ENCODE data around the gene ERGIC1. TPM values are rescaled to one million over a fixed set of nuclear protein-coding genes. Genes with fewer than 3 reads are reported as not detected.

Gene ERGIC1
- polyA plus RNA-seq, 3 donors, result 106 to 124 (median 112) TPM

DNA sequence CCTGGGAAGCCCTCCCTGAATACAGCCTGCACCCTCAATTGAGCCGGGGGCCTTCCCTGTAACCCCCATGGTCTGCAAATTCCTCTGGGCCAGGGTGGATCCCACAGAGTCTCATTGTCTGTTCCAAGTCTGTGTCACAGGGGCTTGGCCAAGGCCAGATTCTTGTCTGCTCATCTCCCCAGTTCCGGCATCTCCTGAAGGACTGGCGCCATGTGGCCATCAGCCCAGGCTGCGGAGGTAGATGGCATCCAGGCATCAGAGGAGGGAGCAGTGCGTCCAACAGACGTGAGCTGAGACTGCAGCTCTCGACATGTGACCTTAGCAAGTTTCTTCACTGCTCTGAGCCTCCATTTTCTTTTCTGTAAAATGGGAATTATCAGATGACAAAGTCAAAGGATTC is 87.9 kb downstream of the ERGIC1 start:
- no peak for DNase-seq (ENCODE audit: extremely low read depth in 1 of 11, low read depth in 9 of 11, low spot score in 4 of 11)

DNA sequence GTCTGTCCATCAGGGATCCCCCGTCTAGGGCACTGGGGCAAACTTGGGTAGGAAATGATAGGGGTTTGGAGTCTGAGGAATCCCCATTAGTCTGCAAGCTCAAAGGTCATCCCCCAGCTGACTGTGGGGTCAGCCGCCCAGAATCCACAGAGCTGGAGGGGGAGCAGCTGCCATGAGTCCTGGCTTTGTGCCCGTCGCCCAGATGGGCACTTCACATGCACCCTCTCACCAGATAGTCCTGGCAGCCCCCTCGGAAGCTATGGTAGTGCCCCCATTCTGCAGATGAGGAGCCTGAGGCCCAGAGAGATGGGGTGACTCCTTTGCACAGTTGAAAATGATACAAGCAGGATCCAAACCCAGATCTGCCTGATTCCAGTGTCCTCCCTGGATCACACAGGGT is 89.5 kb downstream of the ERGIC1 start:
- no peak for DNase-seq (ENCODE audit: extremely low read depth in 1 of 11, low read depth in 9 of 11, low spot score in 4 of 11)

DNA sequence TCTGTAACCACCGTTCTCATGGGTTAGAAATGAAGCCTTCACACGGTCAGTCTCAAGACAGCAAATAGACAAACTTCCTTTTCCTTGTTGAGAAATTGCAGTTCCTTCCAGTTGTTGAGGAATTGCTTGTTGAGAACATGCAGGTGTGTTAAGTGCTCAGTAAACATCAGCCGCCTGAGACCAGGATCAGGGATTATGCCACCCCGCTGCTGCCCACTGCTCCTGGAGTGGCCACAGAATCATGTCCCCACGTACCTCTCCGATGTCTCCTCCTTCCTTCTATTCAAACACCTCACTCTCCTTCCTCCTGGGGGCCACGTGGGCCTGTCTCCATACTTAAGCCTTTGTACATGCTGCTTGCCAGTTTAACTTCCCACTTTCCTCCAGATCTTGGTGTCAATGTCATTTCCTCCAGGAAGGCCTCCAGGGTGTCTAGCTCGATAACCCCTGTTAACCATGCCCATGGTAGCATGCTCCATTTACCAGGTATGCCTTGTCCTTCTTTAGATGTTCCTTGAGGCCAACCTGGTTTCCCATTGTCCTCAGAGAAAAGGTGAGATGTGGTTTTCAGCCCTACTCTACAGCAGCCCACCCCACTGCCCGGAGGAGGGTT is 91.4 kb downstream of the ERGIC1 start:
- DNase-seq (ENCODE audit: extremely low read depth in 1 of 11, low read depth in 9 of 11, low spot score in 4 of 11), result no peak

DNA sequence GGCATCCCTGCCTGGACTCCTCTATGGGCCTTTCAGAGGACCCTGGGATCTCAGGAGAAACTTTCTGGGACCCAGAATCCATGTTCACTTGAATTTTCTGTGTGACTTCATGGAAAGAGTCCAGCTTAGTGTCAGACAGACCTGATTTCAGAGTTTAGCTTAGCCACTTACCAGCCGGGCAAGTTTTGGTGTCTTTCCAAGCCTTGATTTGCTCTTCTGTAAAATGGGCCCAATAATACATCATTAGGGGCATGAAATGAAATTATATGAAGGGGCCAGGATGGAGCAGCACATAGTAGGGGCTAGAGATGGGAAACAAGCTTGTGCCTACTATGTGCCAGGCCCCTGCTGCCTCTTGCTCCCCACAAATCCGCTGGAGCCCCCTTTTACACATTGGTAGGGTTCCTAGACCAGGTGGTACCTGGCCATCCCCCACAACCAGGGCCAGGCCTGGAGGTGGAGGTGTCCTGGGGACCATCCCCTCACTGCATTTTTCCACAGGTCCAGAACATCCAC is 92.0 kb downstream of the ERGIC1 start:
- no peak for DNase-seq (ENCODE audit: extremely low read depth in 1 of 11, low read depth in 9 of 11, low spot score in 4 of 11)

DNA sequence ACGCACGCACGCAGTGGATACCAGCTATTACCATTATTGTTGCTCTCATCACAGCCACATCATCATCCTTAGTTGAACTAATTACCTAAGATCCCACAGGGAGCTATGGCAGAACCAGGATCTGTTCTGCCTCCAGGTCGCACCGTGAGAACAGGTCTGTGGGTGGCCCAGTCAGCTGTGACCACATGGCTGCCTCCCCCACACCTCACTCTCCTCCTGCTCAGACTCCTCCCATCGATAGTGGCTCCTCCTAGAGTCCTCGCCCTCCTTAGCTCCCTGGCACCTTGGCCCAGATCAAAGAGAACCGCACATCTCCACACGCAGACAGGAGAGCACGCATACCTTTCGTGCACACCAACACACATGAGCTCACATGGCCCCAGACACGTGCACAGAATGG is 92.7 kb downstream of the ERGIC1 start:
- peak in 3 of 11 donors; percentile 43 to 74 (median 61) for DNase-seq (ENCODE audit: extremely low read depth in 1 of 11, low read depth in 9 of 11, low spot score in 4 of 11)

DNA sequence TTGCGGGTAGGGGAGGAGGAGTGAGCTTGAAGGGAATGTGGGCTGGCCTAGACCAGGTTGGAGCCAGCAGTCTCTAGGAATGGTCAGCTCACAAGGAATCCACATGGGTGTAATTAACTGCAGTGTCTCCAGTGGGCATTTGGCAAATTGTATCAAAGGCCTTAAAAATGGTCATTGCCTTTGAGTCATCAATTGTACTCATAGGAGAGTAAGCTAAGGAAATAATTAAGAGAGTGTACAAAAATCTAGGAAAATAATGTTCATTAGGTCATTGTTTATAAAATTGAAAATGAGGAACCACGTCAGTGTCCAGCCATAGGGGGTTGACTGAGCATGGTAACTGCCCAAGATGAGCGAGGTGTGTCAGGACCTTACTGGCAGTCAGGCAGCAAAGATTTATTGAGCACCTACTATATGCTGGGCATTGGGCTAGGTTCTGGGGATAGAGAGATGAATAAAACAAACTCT is 95.4 kb downstream of the ERGIC1 start:
- no peak for DNase-seq (ENCODE audit: extremely low read depth in 1 of 11, low read depth in 9 of 11, low spot score in 4 of 11)

DNA sequence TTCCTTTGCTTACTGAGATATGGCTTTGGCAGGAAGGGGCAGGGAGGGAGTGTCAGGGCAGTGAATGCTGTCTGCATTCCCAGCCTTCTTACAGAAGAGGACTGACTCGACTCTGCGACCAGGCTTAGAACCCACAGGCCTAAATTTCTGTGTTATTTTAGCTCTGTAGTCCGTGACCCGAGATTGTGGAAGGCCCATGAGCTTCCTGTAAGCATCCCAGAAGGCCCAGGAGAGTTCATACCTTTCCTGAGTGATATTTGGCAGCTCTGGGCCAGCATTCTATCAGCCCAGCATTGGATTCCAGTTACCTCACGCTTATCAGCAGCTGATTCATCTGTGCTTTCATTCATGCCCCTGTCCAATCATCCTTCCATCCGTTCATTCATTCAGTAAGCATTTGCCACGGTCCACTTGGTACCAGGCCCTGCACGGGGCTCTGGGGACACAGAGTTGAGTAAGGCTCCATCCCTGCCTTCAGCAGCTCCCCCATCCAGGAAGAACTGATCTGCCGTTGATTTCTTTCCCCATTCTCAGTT is 97.0 kb downstream of the ERGIC1 start:
- DNase-seq (ENCODE audit: extremely low read depth in 1 of 11, low read depth in 9 of 11, low spot score in 4 of 11), result no peak

DNA sequence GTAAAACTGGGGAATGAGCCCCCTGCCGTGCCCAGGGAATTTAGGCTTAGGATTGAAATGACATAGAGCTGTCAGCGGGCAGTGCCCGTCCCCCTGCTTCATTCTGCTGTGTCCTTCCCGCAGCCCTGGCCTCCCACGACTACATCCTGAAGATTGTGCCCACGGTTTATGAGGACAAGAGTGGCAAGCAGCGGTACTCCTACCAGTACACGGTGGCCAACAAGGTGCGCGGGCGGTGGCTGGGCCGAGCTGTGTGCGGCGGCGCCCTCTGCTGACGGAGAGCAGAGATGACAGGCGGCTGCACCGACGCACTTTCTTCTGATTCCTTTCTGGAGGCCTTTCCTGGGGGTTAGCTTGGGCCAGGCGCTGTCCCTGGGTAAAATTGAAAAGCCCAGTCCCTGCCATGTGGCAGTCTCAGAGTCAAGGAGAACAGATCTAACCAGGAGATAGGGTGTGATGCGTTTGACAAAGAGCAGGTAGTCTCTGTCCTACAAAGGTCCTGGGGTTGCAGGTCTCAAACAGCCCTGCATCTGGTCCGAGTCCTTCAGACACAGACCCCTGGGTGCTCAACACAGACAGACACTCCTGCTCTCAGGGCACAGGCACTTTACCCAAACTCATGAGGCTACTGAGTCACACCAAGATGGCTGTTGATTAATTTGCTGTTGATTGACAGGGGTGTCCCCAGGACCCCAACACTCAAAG is 98.4 kb downstream of the ERGIC1 start:
- peak in 1 of 11 donors; percentile 56 for DNase-seq (ENCODE audit: extremely low read depth in 1 of 11, low read depth in 9 of 11, low spot score in 4 of 11)

DNA sequence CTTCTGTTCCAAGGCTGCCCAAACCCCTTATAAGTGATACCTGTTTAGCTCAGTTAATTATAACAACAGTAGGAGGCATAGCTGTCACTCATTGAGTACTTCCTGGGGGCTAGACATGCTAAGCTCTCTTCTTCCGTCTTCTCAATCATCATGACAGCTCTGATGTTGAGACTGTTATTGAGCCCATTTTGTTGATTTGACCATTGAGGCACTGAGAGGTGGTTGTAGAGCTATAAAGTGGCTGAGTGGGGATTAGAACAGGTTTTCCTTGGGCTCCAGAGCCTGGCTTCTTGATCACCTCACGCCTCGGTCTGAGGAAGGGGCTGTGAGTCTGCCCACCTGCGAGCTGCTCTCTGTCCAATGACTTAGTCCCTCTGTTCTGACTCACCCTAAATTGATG is 99.2 kb downstream of the ERGIC1 start:
- no peak for DNase-seq (ENCODE audit: extremely low read depth in 1 of 11, low read depth in 9 of 11, low spot score in 4 of 11)

DNA sequence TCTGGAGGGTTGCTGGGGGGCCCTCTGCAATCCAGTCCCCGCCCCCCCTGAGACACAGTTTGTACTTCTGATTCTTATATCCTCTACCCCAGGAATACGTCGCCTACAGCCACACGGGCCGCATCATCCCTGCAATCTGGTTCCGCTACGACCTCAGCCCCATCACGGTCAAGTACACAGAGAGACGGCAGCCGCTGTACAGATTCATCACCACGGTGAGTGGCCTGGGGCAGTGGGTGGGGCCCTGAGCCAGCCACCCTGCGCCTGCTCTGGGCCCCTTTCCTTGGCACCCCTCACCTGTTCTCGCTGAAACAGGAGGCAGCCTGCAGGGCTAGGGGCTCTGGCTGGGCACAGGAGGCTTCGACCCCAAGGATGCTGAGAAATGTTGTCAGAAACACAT is 101.0 kb downstream of the ERGIC1 start:
- no peak for DNase-seq (ENCODE audit: extremely low read depth in 1 of 11, low read depth in 9 of 11, low spot score in 4 of 11)

DNA sequence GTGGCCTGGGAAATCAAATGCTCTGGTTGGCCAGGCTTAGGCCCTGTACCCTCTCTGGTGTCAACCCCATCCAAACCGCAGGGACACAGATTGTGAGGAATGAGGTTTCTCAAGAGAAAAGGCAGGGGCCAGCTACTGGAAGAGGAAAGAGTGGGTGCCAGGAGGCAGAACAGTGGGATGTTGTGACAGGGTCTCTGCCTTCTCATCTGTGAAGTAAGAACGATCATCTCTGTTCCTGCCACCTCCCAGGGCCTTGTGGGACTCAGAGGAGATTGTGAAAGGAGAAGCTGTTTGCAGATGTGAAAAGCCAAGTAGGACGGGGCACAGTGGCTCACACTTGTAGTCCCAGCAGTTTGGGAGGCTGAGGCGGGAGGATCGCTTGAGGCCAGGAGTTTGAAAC is 102.3 kb downstream of the ERGIC1 start:
- DNase-seq (ENCODE audit: extremely low read depth in 1 of 11, low read depth in 9 of 11, low spot score in 4 of 11), result no peak

DNA sequence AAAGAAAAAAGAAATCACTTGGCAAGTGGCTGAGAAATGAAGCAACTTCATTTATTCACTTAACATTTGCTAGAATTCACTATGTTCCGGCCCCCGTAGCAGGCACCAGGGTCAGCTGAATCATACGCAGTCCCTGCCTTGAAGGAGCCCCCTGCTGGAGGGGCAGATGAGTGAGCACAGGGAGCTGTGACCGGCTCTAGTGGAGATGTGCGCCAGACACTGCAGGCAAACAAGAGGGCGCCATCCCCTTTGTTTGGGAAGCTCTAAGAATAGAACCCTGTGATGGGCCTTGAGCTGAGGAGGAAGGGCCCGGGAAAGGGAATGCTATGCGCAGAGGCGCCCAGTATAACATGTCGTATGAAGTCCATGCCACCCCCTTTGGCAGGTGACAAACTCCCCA is 105.0 kb downstream of the ERGIC1 start:
- no peak for DNase-seq (ENCODE audit: extremely low read depth in 1 of 11, low read depth in 9 of 11, low spot score in 4 of 11)

DNA sequence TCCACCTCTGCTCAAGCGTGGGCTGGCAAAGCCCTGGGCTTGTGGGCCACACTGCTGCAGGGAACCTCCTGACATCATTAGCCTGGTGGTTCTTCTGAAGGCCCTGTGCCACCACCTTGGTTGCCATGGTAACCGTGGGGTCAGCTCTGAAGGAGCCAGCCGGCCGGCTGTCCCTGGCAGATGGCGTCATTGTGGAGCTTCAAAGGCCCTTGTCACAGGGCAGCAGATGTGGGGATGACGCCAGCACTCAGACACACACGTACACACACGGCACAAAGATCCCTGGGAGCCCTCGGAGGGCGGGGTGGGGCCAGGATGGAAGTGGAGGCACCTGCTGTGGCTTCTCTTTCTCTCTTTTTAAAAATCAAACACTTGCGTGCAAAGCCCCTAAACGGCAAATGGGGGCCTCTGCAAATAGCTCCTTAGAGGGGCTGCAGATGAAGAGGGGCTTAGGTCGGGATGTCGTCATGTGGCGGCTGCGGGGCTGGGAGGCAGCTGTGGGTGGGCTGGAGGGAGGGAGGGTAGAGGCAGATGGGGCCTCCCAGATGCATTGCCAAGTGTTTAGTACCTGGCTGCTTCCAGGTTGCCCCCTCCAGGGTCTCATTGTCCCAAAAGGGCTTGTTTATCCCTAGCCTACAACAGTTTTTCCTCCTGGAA is 105.7 kb downstream of the ERGIC1 start:
- DNase-seq (ENCODE audit: extremely low read depth in 1 of 11, low read depth in 9 of 11, low spot score in 4 of 11), result peak in 1 of 11 donors; percentile 38

DNA sequence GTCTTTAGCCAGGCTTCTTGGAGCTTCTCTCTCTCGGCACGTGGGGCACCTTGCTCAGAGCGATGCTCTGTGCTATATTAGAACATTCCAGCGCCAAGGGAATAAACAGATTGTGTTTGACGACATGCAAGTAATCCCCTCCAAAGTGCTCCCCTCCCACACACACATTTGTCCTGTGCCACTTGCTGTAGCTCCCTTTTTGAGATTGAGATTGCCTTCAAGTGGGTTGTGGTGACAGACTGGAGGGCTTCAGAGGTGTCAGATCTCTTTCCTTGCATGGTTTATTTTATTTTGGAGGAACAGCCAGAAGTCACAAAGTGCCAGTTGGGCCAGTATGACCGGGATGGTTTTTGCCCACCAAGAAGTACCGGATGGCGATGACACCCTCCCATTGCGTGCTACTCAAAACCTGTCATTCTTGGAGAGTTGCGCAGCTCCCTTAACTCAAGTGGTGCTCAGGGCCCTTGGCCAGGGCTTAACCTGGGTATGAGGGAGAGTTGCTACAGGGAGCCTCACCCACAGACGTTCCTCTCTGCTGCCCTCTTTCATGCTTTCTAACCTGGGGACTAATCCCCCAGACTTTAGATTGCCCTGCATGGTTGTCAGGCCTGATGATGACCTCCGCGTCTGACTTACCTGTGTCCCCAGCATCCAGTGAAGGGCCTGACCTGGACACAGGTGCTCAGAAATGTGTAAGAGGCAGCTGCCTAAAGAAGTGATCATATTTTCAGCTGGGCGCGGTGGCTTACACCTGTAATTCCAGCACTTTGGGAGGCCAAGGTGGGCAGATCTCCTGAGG is 106.4 kb downstream of the ERGIC1 start:
- DNase-seq (ENCODE audit: extremely low read depth in 1 of 11, low read depth in 9 of 11, low spot score in 4 of 11), result no peak

DNA sequence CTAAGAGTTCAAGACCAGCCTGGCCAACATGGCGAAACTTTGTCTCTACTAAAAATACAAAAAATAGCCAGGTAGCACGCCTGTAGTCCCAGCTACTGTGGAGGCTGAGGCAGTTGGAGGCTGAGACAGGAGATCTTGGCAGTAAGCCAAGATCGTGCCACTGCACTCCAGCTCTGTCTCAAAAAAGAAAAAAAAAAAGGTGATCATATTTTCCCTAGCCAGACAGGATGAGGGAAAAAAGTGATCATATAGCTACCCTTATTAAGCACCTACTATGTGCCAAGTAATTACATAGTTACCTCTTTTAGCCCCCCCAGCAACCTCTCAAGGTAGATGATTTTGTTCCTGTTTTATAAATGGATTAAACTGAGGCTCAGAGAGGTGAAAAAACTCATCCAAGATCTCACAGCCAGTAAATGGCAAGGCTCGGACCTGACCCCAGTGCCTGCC is 107.0 kb downstream of the ERGIC1 start:
- DNase-seq (ENCODE audit: extremely low read depth in 1 of 11, low read depth in 9 of 11, low spot score in 4 of 11), result no peak

DNA sequence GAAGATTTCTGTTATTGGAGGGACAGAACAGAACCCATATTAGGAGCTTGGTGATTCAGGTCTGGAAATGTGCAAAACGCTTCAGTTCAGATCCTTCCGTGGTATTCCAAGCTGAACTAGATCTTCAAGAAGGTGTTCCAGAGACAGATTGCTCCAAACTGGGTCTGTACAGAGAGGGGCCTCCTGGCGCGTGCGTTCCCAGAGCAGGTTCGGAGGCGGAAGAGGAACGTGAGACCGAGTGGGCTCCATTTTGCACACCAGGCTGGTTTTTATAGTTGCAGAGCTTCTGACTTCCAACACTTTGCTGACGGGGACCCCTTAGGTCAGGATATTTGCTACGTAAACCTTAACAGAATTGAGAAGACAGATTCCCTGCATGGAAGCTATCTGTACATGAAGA is 108.5 kb downstream of the ERGIC1 start:
- DNase-seq (ENCODE audit: extremely low read depth in 1 of 11, low read depth in 9 of 11, low spot score in 4 of 11), result no peak

DNA sequence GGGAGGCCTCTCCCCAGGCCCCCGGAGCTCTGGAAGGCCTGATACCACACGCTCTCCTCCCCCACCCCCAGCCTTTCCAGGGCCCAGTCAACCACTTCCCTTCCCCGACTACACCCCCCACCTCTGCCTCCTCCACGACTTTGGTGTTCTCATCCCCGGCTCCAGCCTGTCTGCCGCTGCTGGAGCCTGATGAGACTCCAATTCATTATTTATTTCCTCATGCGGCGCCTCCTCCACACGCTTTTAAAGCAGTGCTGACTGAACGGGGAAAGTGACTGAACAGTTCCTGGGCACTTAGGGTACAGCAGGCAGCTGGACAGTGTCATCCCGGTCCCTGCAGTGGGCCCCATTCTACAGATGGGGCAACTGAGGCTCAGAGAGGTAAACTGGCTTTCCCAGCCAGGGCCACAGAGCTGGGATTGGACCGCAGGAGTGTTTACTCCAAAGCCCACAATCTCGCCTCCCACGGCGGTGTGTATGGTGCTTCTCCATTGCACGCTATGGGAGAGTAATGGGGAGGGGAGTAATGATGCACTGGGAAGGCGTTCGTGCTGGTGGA is 109.3 kb downstream of the ERGIC1 start:
- peak in 9 of 11 donors; percentile 44 to 79 (median 67) for DNase-seq (ENCODE audit: extremely low read depth in 1 of 11, low read depth in 9 of 11, low spot score in 4 of 11)

DNA sequence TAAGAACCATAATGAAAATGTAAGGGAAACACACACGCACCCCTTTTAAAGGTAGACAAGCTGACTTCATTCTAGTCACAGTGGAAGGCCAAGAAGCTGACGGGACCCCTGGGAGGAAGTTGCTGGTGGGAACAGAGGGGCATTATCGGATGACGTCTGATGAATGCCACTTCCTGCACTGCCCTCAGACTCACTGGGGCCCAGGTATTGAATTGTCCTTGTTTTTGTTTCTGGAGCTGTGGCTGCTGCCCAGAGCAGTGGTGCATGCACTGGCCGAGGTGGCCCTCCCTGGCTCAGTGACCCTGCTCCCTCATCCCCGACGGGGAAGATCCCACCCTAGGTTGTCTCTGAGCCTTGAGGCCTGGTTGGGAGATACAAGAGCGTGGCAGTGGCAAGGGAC is 109.9 kb downstream of the ERGIC1 start:
- no peak for DNase-seq (ENCODE audit: extremely low read depth in 1 of 11, low read depth in 9 of 11, low spot score in 4 of 11)

DNA sequence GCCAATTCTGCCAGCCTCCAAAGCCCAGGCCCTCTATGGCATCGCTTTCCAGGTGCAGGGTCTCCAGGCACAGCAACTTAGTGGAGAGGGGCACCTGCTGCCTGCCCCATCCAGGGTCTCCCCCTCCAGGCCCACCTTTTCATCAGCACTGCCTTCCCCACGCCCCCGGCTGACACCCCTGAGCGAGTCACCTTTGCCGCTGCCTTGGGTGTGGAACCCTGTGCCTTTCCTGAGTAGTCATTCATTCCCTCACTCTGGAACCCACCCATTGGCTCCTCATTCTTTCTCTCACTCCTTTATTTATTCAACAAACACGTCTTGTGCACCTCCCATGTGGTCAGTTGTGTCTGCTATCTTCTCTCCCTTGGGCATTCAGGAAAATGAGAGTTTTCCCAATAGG is 110.7 kb downstream of the ERGIC1 start:
- no peak for DNase-seq (ENCODE audit: extremely low read depth in 1 of 11, low read depth in 9 of 11, low spot score in 4 of 11)

Measured in renal cortex interstitium (tissue), 11 donors.